T-helper 17 cell (primary cell): ENCODE measurements around the gene KRTAP5-10. TPM values are rescaled to one million over a fixed set of nuclear protein-coding genes. Genes with fewer than 3 reads are reported as not detected.
"Not testable (repeated sequence)": the region's sequence is repeated elsewhere in the genome, so short reads cannot be mapped to it uniquely, and the experiment has no call there.

Source experiments
- ATAC-seq: fragments of 150-1000 bp; cut with Tn5 transposase; 2 replicates; pipeline ENCODE4 v1.10.0; 2021; ENCODE audit warnings: mild to moderate bottlenecking, moderate library complexity
- DNase-seq, 3 donors: peaks; one replicate each; pipeline versions ENCODE4 v3.0.0 to v3.0.0-alpha.2; 2020 to 2021
- H3K9me3 ChIP-seq: one replicate; pipeline ENCODE4 v1.7.0; 2013; ENCODE audit warnings: low read length, mild to moderate bottlenecking; ENCODE audit not compliant: control insufficient read depth, poor library complexity, severe bottlenecking
- H3K27ac Mint-ChIP-seq: one replicate; pipeline ENCODE4 v1.8.0; 2022; ENCODE audit warnings: mild to moderate bottlenecking, moderate library complexity, mixed read lengths
- H3K27me3 Mint-ChIP-seq: one replicate; pipeline ENCODE4 v1.8.0; 2022; ENCODE audit warnings: mixed read lengths
- H3K36me3 Mint-ChIP-seq: one replicate; pipeline ENCODE4 v1.8.0; 2022; ENCODE audit warnings: low read depth, mixed read lengths
- H3K4me1 Mint-ChIP-seq: one replicate; pipeline ENCODE4 v1.8.0; 2022; ENCODE audit warnings: mild to moderate bottlenecking, mixed read lengths
- H3K4me3 Mint-ChIP-seq: one replicate; pipeline ENCODE4 v1.8.0; 2022; ENCODE audit warnings: mild to moderate bottlenecking, moderate library complexity, mixed read lengths
- total RNA-seq, 4 donors: library from RNA in 2 of 4; stranded (reverse) in 2 of 4; gene quantifications; one replicate each; pipeline ENCODE4 v1.2.3 and lab custom pipeline; 2022 to 2026

KRTAP5-10 gene
- total RNA-seq (not detected), total RNA-seq (lab: John Stamatoyannopoulos, UW) (0 reads per million in 2 donors)

GRCh38 chr11:71565263-71565662 is at the start of gene KRTAP5-10:
KRTAP5-10 (plus strand) TSS chr11:71565563; CDS start chr11:71565588, 25 bp downstream.
- DNase-seq, result no peak
- H3K27me3 Mint-ChIP-seq, result peaks cover 65% of the 10 kb centered on the region
- ATAC-seq, result no peak
- H3K9me3 ChIP-seq, result no peaks in the 10 kb centered on the region
- peaks cover 10% of the 10 kb centered on the region for H3K4me1 Mint-ChIP-seq
- peaks cover 16% of the 10 kb centered on the region for H3K36me3 Mint-ChIP-seq
- H3K27ac Mint-ChIP-seq, result no peak within 1 kb of the TSS
- H3K4me3 Mint-ChIP-seq, result no peak within 1 kb of the TSS

GRCh38 chr11:71518506-71519471 is 46.6 kb upstream of the KRTAP5-10 start:
- H3K9me3 ChIP-seq, result no peaks in the 10 kb centered on the region
- Mint-ChIP-seq H3K4me1 (no peaks in the 10 kb centered on the region), H3K36me3 (no peaks in the 10 kb centered on the region), H3K4me3 (no peak overlapping the region), H3K27me3 (no peaks in the 10 kb centered on the region), H3K27ac (no peak overlapping the region)
- no peak for DNase-seq
- ATAC-seq, result no peak

- Mint-ChIP-seq H3K4me1 (no peaks in the 10 kb centered on the region), H3K27ac (no peak overlapping the region), H3K27me3 (no peaks in the 10 kb centered on the region), H3K36me3 (no peaks in the 10 kb centered on the region), H3K4me3 (no peak overlapping the region)
- no peak for ATAC-seq
- H3K9me3 ChIP-seq, result no peaks in the 10 kb centered on the region
- no peak for DNase-seq
These were observed 45.8 kb upstream of the KRTAP5-10 start for GRCh38 chr11:71519546-71519945.

GRCh38 chr11:71525188-71525937 is 40.0 kb upstream of the KRTAP5-10 start:
- no peaks in the 10 kb centered on the region for H3K9me3 ChIP-seq
- Mint-ChIP-seq H3K4me1 (no peaks in the 10 kb centered on the region), H3K36me3 (no peaks in the 10 kb centered on the region), H3K27ac (no peak overlapping the region), H3K27me3 (peaks cover 15% of the 10 kb centered on the region), H3K4me3 (no peak overlapping the region)
- no peak for DNase-seq
- ATAC-seq, result no peak

GRCh38 chr11:71525938-71526495 is 39.3 kb upstream of the KRTAP5-10 start:
- no peak for DNase-seq
- H3K27me3 Mint-ChIP-seq, result peaks cover 21% of the 10 kb centered on the region

GRCh38 chr11:71526796-71527575 is 38.4 kb upstream of the KRTAP5-10 start, which contains the start of gene KRTAP5-7:
KRTAP5-7 (plus strand) TSS chr11:71527267; CDS start chr11:71527301, 34 bp downstream.
- not testable (repeated sequence) for H3K36me3 Mint-ChIP-seq, DNase-seq, ATAC-seq

More at GRCh38 chr11:71525938-71526495, 39.3 kb upstream of the KRTAP5-10 start:
- Mint-ChIP-seq H3K4me1 (no peaks in the 10 kb centered on the region), H3K27ac (no peak overlapping the region), H3K36me3 (no peaks in the 10 kb centered on the region), H3K4me3 (no peak overlapping the region)
- no peaks in the 10 kb centered on the region for H3K9me3 ChIP-seq
- no peak for ATAC-seq

GRCh38 chr11:71527576-71528210 is 37.7 kb upstream of the KRTAP5-10 start:
- Mint-ChIP-seq H3K27ac (no peak overlapping the region), H3K4me1 (no peaks in the 10 kb centered on the region), H3K36me3 (no peaks in the 10 kb centered on the region), H3K27me3 (peaks cover 21% of the 10 kb centered on the region), H3K4me3 (no peak overlapping the region)
- ATAC-seq, result no peak
- DNase-seq, result no peak
- H3K9me3 ChIP-seq, result no peaks in the 10 kb centered on the region

More at GRCh38 chr11:71526796-71527575, 38.4 kb upstream of the KRTAP5-10 start, which contains the start of gene KRTAP5-7:
- not testable (repeated sequence) for H3K9me3 ChIP-seq, H3K27ac Mint-ChIP-seq, H3K4me1 Mint-ChIP-seq, H3K4me3 Mint-ChIP-seq
- peaks cover 21% of the 10 kb centered on the region for H3K27me3 Mint-ChIP-seq

- H3K27ac Mint-ChIP-seq, result no peak overlapping the region
- H3K4me1 Mint-ChIP-seq, result no peaks in the 10 kb centered on the region
- no peak overlapping the region for H3K4me3 Mint-ChIP-seq
- peak; percentile 44 for ATAC-seq
- no peaks in the 10 kb centered on the region for H3K9me3 ChIP-seq
- no peaks in the 10 kb centered on the region for H3K36me3 Mint-ChIP-seq
- DNase-seq, result no peak
- H3K27me3 Mint-ChIP-seq, result peaks cover 20% of the 10 kb centered on the region
These were observed 34.8 kb upstream of the KRTAP5-10 start for GRCh38 chr11:71530602-71531001.

- peaks cover 5% of the 10 kb centered on the region for H3K36me3 Mint-ChIP-seq
These were observed 33.2 kb upstream of the KRTAP5-10 start for GRCh38 chr11:71532036-71532610.

GRCh38 chr11:71534711-71535608 is 30.4 kb upstream of the KRTAP5-10 start:
- H3K27ac Mint-ChIP-seq, DNase-seq, H3K4me3 Mint-ChIP-seq, ATAC-seq, H3K9me3 ChIP-seq, H3K4me1 Mint-ChIP-seq, H3K36me3 Mint-ChIP-seq: not testable (repeated sequence)
- peaks cover 25% of the 10 kb centered on the region for H3K27me3 Mint-ChIP-seq

More at GRCh38 chr11:71532036-71532610, 33.2 kb upstream of the KRTAP5-10 start:
- Mint-ChIP-seq H3K27me3 (peaks cover 15% of the 10 kb centered on the region), H3K27ac (no peak overlapping the region), H3K4me1 (peaks cover 2% of the 10 kb centered on the region), H3K4me3 (no peak overlapping the region)
- ATAC-seq (no peak), DNase-seq (no peak)
- H3K9me3 ChIP-seq, result no peaks in the 10 kb centered on the region

- ATAC-seq (no peak), DNase-seq (no peak)
- Mint-ChIP-seq H3K4me1 (peaks cover 3% of the 10 kb centered on the region), H3K27me3 (peaks cover 20% of the 10 kb centered on the region), H3K36me3 (peaks cover 8% of the 10 kb centered on the region), H3K27ac (no peak overlapping the region), H3K4me3 (peak overlapping the region; percentile 15)
- no peaks in the 10 kb centered on the region for H3K9me3 ChIP-seq
These were observed 29.5 kb upstream of the KRTAP5-10 start for GRCh38 chr11:71535825-71536224.
